ENCODE data around the gene COL12A1. TPM values are rescaled to one million over a fixed set of nuclear protein-coding genes. Genes with fewer than 3 reads are reported as not detected.

COL12A1 gene
- polyA plus RNA-seq, 1 donor from 2014 or later: 0.63 TPM

GRCh38 chr6:75154973-75155372, 50.9 kb downstream of the COL12A1 start:
- no peaks in the 10 kb centered on the region for H3K36me3 ChIP-seq (ENCODE audit: insufficient read depth, low read length)
- no peaks in the 10 kb centered on the region for H3K9me2 ChIP-seq (ENCODE audit: insufficient read depth, low read length)
- H3K4me2 ChIP-seq (ENCODE audit: low read length): no peak overlapping the region
- no peaks in the 10 kb centered on the region for H3K79me2 ChIP-seq (replicated peaks; ENCODE audit: insufficient read depth, low read length)
- H4K20me1 ChIP-seq (ENCODE audit: insufficient read depth): no peaks in the 10 kb centered on the region
- TF ChIP-seq EZH2 (IDR thresholded peaks at IDR 0.05; ENCODE audit: borderline replicate concordance, insufficient read depth, low read length, poor library complexity, severe bottlenecking) (no peak), SMC3 (conservative IDR thresholded peaks at IDR 0.05; ENCODE audit: poor library complexity) (no peak), REST (IDR thresholded peaks at IDR 0.05; ENCODE audit: borderline replicate concordance) (no peak), CTCF (IDR thresholded peaks at IDR 0.05; ENCODE audit: poor library complexity, severe bottlenecking) (no peak), EP300 (conservative IDR thresholded peaks at IDR 0.05; ENCODE audit: poor library complexity, severe bottlenecking) (no peak), POLR2AphosphoS5 (IDR thresholded peaks at IDR 0.05) (no peak), RAD21 (conservative IDR thresholded peaks at IDR 0.05) (no peak), MXI1 (conservative IDR thresholded peaks at IDR 0.05; ENCODE audit: poor library complexity, severe bottlenecking) (no peak), TAF1 (IDR thresholded peaks at IDR 0.05; ENCODE audit: low read depth) (no peak)
- no peaks in the 10 kb centered on the region for H3F3A ChIP-seq (ENCODE audit: insufficient read depth, low read length, poor library complexity, severe bottlenecking)
- no peak overlapping the region for H3K9ac ChIP-seq (ENCODE audit: low read length)
- H3K27me3 ChIP-seq (ENCODE audit: insufficient read depth, low read depth, low read length): no peaks in the 10 kb centered on the region
- no peak overlapping the region for H3K27ac ChIP-seq (ENCODE audit: low read length)
- H3K4me3 ChIP-seq (ENCODE audit: low read length): no peak overlapping the region
- H2AFZ ChIP-seq (ENCODE audit: low read depth, low read length): no peak overlapping the region
- no peaks in the 10 kb centered on the region for H3K9me3 ChIP-seq (ENCODE audit: low read length)

GRCh38 chr6:75150685-75151412, 55.0 kb downstream of the COL12A1 start:
- no peak overlapping the region for H2AFZ ChIP-seq (ENCODE audit: low read depth, low read length)
- H3K4me2 ChIP-seq (ENCODE audit: low read length): no peak overlapping the region
- H3K9me2 ChIP-seq (ENCODE audit: insufficient read depth, low read length): no peaks in the 10 kb centered on the region
- TF ChIP-seq CTCF (IDR thresholded peaks at IDR 0.05; ENCODE audit: poor library complexity, severe bottlenecking) (no peak), EP300 (conservative IDR thresholded peaks at IDR 0.05; ENCODE audit: poor library complexity, severe bottlenecking) (no peak), EZH2 (IDR thresholded peaks at IDR 0.05; ENCODE audit: borderline replicate concordance, insufficient read depth, low read length, poor library complexity, severe bottlenecking) (no peak), MXI1 (conservative IDR thresholded peaks at IDR 0.05; ENCODE audit: poor library complexity, severe bottlenecking) (no peak), TAF1 (IDR thresholded peaks at IDR 0.05; ENCODE audit: low read depth) (no peak), SMC3 (conservative IDR thresholded peaks at IDR 0.05; ENCODE audit: poor library complexity) (no peak), POLR2AphosphoS5 (IDR thresholded peaks at IDR 0.05) (no peak)
- no peaks in the 10 kb centered on the region for H3K9me3 ChIP-seq (ENCODE audit: low read length)
- H3F3A ChIP-seq (ENCODE audit: insufficient read depth, low read length, poor library complexity, severe bottlenecking): no peaks in the 10 kb centered on the region
- H3K27me3 ChIP-seq (ENCODE audit: insufficient read depth, low read depth, low read length): no peaks in the 10 kb centered on the region
- no peaks in the 10 kb centered on the region for H4K20me1 ChIP-seq (ENCODE audit: insufficient read depth)
- no peak overlapping the region for H3K9ac ChIP-seq (ENCODE audit: low read length)
- no peaks in the 10 kb centered on the region for H3K36me3 ChIP-seq (ENCODE audit: insufficient read depth, low read length)
- H3K4me3 ChIP-seq (ENCODE audit: low read length): no peak overlapping the region
- H3K27ac ChIP-seq (ENCODE audit: low read length): no peak overlapping the region
- H3K79me2 ChIP-seq (replicated peaks; ENCODE audit: insufficient read depth, low read length): no peaks in the 10 kb centered on the region
